ENCODE measurements around the gene NLGN1.

Gene NLGN1

DNA sequence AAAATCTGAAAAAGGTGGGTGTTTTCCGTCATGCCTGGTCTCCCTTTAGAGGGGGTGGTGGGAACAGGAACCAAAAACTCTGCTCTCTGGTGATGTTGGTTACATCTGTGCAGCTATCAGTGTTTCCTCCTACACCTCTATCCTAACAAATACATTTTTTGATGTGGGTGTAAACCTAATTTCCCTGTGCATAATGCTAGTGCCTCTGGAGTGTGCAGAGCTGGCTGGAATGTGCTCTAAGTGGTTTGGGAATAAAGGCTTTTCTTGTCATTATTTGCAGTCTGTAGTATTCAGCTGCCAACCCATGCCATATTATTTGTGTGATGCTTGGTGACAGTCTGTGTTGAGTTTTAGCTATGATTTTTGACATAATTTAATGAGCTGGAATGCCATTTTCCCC lies 547.6 kb downstream of the NLGN1 start:
- Histone ChIP-seq H3K27ac (ENCODE audit: low read depth, low read length, poor library complexity, severe bottlenecking) (no peak overlapping the region), H3K36me3 (ENCODE audit: insufficient read depth, low read length) (no peaks in the 10 kb centered on the region), H3K79me2 (ENCODE audit: insufficient read depth, low read length) (no peaks in the 10 kb centered on the region), H3F3A (ENCODE audit: insufficient read depth, low read length) (no peaks in the 10 kb centered on the region), H3K27me3 (ENCODE audit: insufficient read depth, low read length) (no peaks in the 10 kb centered on the region), H3K4me2 (ENCODE audit: low read length) (no peak overlapping the region), H3K9me3 (ENCODE audit: low read length) (no peaks in the 10 kb centered on the region), H3K4me1 (ENCODE audit: insufficient read depth, low read length, severe bottlenecking) (no peaks in the 10 kb centered on the region), H3K9me2 (ENCODE audit: low read depth, low read length) (no peaks in the 10 kb centered on the region), H3K4me3 (ENCODE audit: low read depth, low read length, poor library complexity, severe bottlenecking) (no peak overlapping the region), H4K20me1 (ENCODE audit: insufficient read depth, low read length) (no peaks in the 10 kb centered on the region), H3K9ac (ENCODE audit: low read length) (no peak overlapping the region), H2AFZ (ENCODE audit: low read length) (no peak overlapping the region)
- TF ChIP-seq, protein P1, sequence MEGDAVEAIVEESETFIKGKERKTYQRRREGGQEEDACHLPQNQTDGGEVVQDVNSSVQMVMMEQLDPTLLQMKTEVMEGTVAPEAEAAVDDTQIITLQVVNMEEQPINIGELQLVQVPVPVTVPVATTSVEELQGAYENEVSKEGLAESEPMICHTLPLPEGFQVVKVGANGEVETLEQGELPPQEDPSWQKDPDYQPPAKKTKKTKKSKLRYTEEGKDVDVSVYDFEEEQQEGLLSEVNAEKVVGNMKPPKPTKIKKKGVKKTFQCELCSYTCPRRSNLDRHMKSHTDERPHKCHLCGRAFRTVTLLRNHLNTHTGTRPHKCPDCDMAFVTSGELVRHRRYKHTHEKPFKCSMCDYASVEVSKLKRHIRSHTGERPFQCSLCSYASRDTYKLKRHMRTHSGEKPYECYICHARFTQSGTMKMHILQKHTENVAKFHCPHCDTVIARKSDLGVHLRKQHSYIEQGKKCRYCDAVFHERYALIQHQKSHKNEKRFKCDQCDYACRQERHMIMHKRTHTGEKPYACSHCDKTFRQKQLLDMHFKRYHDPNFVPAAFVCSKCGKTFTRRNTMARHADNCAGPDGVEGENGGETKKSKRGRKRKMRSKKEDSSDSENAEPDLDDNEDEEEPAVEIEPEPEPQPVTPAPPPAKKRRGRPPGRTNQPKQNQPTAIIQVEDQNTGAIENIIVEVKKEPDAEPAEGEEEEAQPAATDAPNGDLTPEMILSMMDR (IDR thresholded peaks at IDR 0.05; ENCODE audit: low read length), result no peak
- no peak for TF ChIP-seq EZH2 (IDR thresholded peaks at IDR 0.05; ENCODE audit: borderline replicate concordance, low read length)

DNA sequence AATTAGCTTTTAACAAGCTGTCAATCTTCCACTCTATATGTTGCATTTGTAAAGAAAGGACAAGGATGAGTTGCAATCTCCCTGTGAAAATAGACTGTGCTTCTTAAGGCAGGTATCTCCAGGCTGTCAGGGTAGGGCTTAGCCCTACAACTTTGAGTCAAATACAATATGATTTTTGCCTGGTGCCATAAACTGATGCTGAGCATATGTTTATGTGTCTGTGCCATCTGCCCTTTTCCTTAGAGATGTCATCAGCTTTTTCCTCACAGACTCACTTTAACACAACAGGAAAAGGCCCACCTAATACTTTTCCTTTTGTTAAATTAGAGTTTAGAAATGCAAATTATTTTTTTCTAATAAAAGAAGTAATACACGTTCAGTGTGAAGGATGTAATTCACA lies 548.3 kb downstream of the NLGN1 start:
- Histone ChIP-seq H3K4me2 (ENCODE audit: low read length) (no peak overlapping the region), H3K4me1 (ENCODE audit: insufficient read depth, low read length, severe bottlenecking) (no peaks in the 10 kb centered on the region), H3K27me3 (ENCODE audit: insufficient read depth, low read length) (no peaks in the 10 kb centered on the region), H3K9me3 (ENCODE audit: low read length) (no peaks in the 10 kb centered on the region), H4K20me1 (ENCODE audit: insufficient read depth, low read length) (no peaks in the 10 kb centered on the region), H3K36me3 (ENCODE audit: insufficient read depth, low read length) (no peaks in the 10 kb centered on the region), H2AFZ (ENCODE audit: low read length) (no peak overlapping the region), H3K4me3 (ENCODE audit: low read depth, low read length, poor library complexity, severe bottlenecking) (no peak overlapping the region), H3K27ac (ENCODE audit: low read depth, low read length, poor library complexity, severe bottlenecking) (no peak overlapping the region), H3F3A (ENCODE audit: insufficient read depth, low read length) (no peaks in the 10 kb centered on the region), H3K9ac (ENCODE audit: low read length) (no peak overlapping the region), H3K9me2 (ENCODE audit: low read depth, low read length) (no peaks in the 10 kb centered on the region), H3K79me2 (ENCODE audit: insufficient read depth, low read length) (no peaks in the 10 kb centered on the region)
- no peak for TF ChIP-seq EZH2 (IDR thresholded peaks at IDR 0.05; ENCODE audit: borderline replicate concordance, low read length)
- TF ChIP-seq, protein P1 (IDR thresholded peaks at IDR 0.05; ENCODE audit: low read length), result no peak

DNA sequence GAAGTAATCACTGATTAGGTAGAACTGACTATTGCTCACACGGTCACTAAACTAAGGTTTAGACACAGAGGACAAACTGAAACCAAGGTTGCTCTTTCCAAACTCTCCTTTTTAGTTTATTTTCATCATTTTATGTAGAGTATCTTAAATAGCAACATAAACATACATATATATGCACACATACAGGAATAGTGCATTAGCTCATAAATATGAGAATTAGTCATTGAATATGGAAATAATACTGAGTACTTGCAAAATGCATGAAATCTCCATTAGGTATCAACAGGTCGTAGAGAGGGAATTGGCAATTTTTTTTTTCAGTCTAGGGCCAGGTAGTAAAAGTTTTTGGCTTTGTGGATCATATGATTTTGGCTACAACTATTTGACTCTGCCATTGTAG lies 557.1 kb downstream of the NLGN1 start:
- Histone ChIP-seq H3K79me2 (ENCODE audit: insufficient read depth, low read length) (no peaks in the 10 kb centered on the region), H3K9me2 (ENCODE audit: low read depth, low read length) (no peaks in the 10 kb centered on the region), H4K20me1 (ENCODE audit: insufficient read depth, low read length) (no peaks in the 10 kb centered on the region), H3K4me2 (ENCODE audit: low read length) (no peak overlapping the region), H3K27me3 (ENCODE audit: insufficient read depth, low read length) (no peaks in the 10 kb centered on the region), H3K36me3 (ENCODE audit: insufficient read depth, low read length) (no peaks in the 10 kb centered on the region), H3K9ac (ENCODE audit: low read length) (no peak overlapping the region), H3K4me3 (ENCODE audit: low read depth, low read length, poor library complexity, severe bottlenecking) (no peak overlapping the region), H3K27ac (ENCODE audit: low read depth, low read length, poor library complexity, severe bottlenecking) (no peak overlapping the region), H3K4me1 (ENCODE audit: insufficient read depth, low read length, severe bottlenecking) (no peaks in the 10 kb centered on the region), H2AFZ (ENCODE audit: low read length) (no peak overlapping the region), H3F3A (ENCODE audit: insufficient read depth, low read length) (no peaks in the 10 kb centered on the region), H3K9me3 (ENCODE audit: low read length) (no peaks in the 10 kb centered on the region)
- TF ChIP-seq, protein P1 (IDR thresholded peaks at IDR 0.05; ENCODE audit: low read length), result no peak
- no peak for TF ChIP-seq EZH2 (IDR thresholded peaks at IDR 0.05; ENCODE audit: borderline replicate concordance, low read length)

Data from OCI-LY1 (cell line).